ENCODE data around the gene HUS1. TPM values are rescaled to one million over a fixed set of nuclear protein-coding genes. Genes with fewer than 3 reads are reported as not detected.

The HUS1 gene
- total and polyA plus RNA-seq, 2 of the 13 experiments (the other 11 are each of a cell fraction or from before 2014, with no cell fraction given): 14.8 to 16.9 TPM

DNA sequence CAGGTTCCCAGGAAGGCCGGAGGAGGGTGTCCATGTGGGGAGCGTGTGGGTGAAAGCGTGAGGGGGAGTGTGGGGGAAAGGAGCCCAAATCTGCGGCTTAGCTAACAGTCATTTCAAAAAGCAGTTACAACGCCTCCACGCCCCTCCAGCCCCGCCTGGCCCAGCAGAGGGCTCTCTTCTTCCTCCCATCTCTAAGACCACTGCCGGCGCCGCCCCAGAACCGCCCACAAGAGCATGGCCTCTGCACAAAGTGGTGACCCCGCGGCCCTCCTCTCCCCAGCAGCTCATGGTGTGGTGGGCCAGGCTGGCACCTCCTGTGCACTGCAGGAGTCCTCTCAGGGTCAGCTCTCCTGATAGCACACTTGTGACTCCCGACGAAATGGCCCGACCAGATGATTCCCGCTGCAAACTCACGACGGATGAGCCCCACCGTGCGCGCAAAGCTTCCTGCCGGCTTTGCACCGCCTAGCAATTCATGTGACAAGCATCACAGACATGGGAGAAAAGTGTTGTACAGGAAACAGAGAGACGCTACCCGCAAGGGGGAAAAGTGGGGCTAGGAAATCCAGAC lies 12.4 kb upstream of the HUS1 start (continued):
- TF ChIP-seq, protein P1, sequence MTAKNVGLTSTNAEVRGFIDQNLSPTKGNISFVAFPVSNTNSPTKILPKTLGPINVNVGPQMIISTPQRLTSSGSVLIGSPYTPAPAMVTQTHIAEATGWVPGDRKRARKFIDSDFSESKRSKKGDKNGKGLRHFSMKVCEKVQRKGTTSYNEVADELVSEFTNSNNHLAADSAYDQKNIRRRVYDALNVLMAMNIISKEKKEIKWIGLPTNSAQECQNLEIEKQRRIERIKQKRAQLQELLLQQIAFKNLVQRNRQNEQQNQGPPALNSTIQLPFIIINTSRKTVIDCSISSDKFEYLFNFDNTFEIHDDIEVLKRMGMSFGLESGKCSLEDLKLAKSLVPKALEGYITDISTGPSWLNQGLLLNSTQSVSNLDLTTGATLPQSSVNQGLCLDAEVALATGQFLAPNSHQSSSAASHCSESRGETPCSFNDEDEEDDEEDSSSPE (CRISPR knock-in tag; IDR thresholded peaks at IDR 0.05): no peak
- no peak for TF ChIP-seq GLI4 (CRISPR knock-in tag; IDR thresholded peaks at IDR 0.05; ENCODE audit: borderline replicate concordance)
- TF ChIP-seq KAT8 (CRISPR knock-in tag; IDR thresholded peaks at IDR 0.05): peak; percentile 48
- TF ChIP-seq ZFP1 (CRISPR knock-in tag; IDR thresholded peaks at IDR 0.05): no peak
- TF ChIP-seq SIN3A (IDR thresholded peaks at IDR 0.05; ENCODE audit: borderline replicate concordance, low read depth, low read length): no peak
- no peak for TF ChIP-seq ZNF33A (CRISPR knock-in tag; IDR thresholded peaks at IDR 0.05; ENCODE audit: borderline replicate concordance)
- TF ChIP-seq ZNF607 (CRISPR knock-in tag; IDR thresholded peaks at IDR 0.05; ENCODE audit: borderline replicate concordance): no peak
- no peak for TF ChIP-seq ZNF724P (CRISPR knock-in tag; IDR thresholded peaks at IDR 0.05; ENCODE audit: borderline replicate concordance)
- no peak for TF ChIP-seq ZFP37 (CRISPR knock-in tag; IDR thresholded peaks at IDR 0.05; ENCODE audit: borderline replicate concordance)
- TF ChIP-seq GATAD1 (CRISPR knock-in tag; IDR thresholded peaks at IDR 0.05): peak; percentile 51; the same call in 1 of the 2 replicates
- TF ChIP-seq ZSCAN30 (CRISPR knock-in tag; IDR thresholded peaks at IDR 0.05): no peak
- no peak for TF ChIP-seq ZNF101 (CRISPR knock-in tag; IDR thresholded peaks at IDR 0.05; ENCODE audit: borderline replicate concordance, low read depth)
- TF ChIP-seq ARNT2 (CRISPR knock-in tag; IDR thresholded peaks at IDR 0.05; ENCODE audit: low read depth): no peak
- no peak for TF ChIP-seq ELF4 (CRISPR knock-in tag; IDR thresholded peaks at IDR 0.05; ENCODE audit: borderline replicate concordance)
- TF ChIP-seq, protein P2, sequence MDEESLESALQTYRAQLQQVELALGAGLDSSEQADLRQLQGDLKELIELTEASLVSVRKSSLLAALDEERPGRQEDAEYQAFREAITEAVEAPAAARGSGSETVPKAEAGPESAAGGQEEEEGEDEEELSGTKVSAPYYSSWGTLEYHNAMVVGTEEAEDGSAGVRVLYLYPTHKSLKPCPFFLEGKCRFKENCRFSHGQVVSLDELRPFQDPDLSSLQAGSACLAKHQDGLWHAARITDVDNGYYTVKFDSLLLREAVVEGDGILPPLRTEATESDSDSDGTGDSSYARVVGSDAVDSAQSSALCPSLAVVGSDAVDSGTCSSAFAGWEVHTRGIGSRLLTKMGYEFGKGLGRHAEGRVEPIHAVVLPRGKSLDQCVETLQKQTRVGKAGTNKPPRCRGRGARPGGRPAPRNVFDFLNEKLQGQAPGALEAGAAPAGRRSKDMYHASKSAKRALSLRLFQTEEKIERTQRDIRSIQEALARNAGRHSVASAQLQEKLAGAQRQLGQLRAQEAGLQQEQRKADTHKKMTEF (CRISPR knock-in tag; IDR thresholded peaks at IDR 0.05): peak; percentile 27; the same call in 1 of the 2 replicates
- no peak for TF ChIP-seq ZNF563 (CRISPR knock-in tag; IDR thresholded peaks at IDR 0.05)
- TF ChIP-seq GATAD2A (CRISPR knock-in tag; IDR thresholded peaks at IDR 0.05): 0 out of 2 replicates have a peak, but pooled peaks have one; percentile 36
- TF ChIP-seq ZNF766 (CRISPR knock-in tag; IDR thresholded peaks at IDR 0.05; ENCODE audit: borderline replicate concordance): no peak
- no peak for TF ChIP-seq ZNF841 (CRISPR knock-in tag; IDR thresholded peaks at IDR 0.05; ENCODE audit: borderline replicate concordance)
- no peak for TF ChIP-seq SMARCE1 (IDR thresholded peaks at IDR 0.05; ENCODE audit: borderline replicate concordance)
- TF ChIP-seq, protein P3, sequence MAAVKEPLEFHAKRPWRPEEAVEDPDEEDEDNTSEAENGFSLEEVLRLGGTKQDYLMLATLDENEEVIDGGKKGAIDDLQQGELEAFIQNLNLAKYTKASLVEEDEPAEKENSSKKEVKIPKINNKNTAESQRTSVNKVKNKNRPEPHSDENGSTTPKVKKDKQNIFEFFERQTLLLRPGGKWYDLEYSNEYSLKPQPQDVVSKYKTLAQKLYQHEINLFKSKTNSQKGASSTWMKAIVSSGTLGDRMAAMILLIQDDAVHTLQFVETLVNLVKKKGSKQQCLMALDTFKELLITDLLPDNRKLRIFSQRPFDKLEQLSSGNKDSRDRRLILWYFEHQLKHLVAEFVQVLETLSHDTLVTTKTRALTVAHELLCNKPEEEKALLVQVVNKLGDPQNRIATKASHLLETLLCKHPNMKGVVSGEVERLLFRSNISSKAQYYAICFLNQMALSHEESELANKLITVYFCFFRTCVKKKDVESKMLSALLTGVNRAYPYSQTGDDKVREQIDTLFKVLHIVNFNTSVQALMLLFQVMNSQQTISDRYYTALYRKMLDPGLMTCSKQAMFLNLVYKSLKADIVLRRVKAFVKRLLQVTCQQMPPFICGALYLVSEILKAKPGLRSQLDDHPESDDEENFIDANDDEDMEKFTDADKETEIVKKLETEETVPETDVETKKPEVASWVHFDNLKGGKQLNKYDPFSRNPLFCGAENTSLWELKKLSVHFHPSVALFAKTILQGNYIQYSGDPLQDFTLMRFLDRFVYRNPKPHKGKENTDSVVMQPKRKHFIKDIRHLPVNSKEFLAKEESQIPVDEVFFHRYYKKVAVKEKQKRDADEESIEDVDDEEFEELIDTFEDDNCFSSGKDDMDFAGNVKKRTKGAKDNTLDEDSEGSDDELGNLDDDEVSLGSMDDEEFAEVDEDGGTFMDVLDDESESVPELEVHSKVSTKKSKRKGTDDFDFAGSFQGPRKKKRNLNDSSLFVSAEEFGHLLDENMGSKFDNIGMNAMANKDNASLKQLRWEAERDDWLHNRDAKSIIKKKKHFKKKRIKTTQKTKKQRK (IDR thresholded peaks at IDR 0.05; ENCODE audit: low read length): no peak
- TF ChIP-seq, protein P4, sequence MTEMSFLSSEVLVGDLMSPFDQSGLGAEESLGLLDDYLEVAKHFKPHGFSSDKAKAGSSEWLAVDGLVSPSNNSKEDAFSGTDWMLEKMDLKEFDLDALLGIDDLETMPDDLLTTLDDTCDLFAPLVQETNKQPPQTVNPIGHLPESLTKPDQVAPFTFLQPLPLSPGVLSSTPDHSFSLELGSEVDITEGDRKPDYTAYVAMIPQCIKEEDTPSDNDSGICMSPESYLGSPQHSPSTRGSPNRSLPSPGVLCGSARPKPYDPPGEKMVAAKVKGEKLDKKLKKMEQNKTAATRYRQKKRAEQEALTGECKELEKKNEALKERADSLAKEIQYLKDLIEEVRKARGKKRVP (CRISPR knock-in tag; IDR thresholded peaks at IDR 0.05): no peak
